Gastrocnemius medialis (tissue), 4 donors: ENCODE data around the gene ACSF2.

ENCODE experiments used
- CTCF ChIP-seq, 5 experiments: fragments of 450-650 bp in 3 of 5; fragments of 200-600 bp in 2 of 5; sonication (generic) in 2 of 5; IDR thresholded peaks in 4 of 5; conservative IDR thresholded peaks in 1 of 5; 1 replicate in 4 of 5; 2 replicates in 1 of 5; pipeline ENCODE4 v1.5.1; 2016 to 2019; ENCODE audit warnings: antibody characterized with exemption in 5 of 5, mild to moderate bottlenecking in 3 of 5, moderate library complexity in 3 of 5
- POLR2A ChIP-seq, 2 donors: fragments of 450-650 bp; IDR thresholded peaks; one replicate each; pipeline ENCODE4 v1.6.1; 2017; ENCODE audit warnings: antibody characterized with exemption in 2 of 2, mild to moderate bottlenecking in 2 of 2, moderate library complexity in 2 of 2

GRCh38 chr17:50484386-50485155, 58.6 kb downstream of the ACSF2 start:
- TF ChIP-seq CTCF (IDR thresholded peaks at IDR 0.05 in 4 of 5, conservative IDR thresholded peaks at IDR 0.05 in 1 of 5) (no peak), POLR2A (IDR thresholded peaks at IDR 0.05) (no peak)
